Psoas muscle (tissue), 8 donors: ENCODE results near the gene SLCO6A1. TPM values are rescaled to one million over a fixed set of nuclear protein-coding genes. Genes with fewer than 3 reads are reported as not detected.

Experiments
- ATAC-seq, 4 donors: fragments of 200-7000 bp; cut with Tn5 transposase; one replicate each; pipeline ENCODE4 v1.9.1; 2020; ENCODE audit warnings: moderate library complexity in 3 of 4, mild to moderate bottlenecking in 2 of 4
- DNase-seq, 2 donors: peaks; one replicate each; pipeline ENCODE4 v3.0.0-alpha.2; 2020
- H3K27ac ChIP-seq: fragments of 200-600 bp; one replicate; pipeline ENCODE4 v1.8.0; 2022
- H3K27me3 ChIP-seq, 3 donors: fragments of 200-600 bp in 1 of 3; one replicate each; pipeline versions ENCODE4 v1.6.1 to v1.8.0; 2013 to 2022; ENCODE audit warnings: low read length in 2 of 3, mild to moderate bottlenecking in 2 of 3, moderate library complexity in 1 of 3; ENCODE audit not compliant: insufficient read depth in 3 of 3
- H3K36me3 ChIP-seq, 2 donors: fragments of 200-600 bp in 1 of 2; one replicate each; pipeline versions ENCODE4 v1.6.1 to v1.8.0; 2013 to 2022; ENCODE audit warnings: low read depth in 1 of 2, mild to moderate bottlenecking in 1 of 2, moderate library complexity in 1 of 2; ENCODE audit not compliant: insufficient read depth in 1 of 2
- H3K4me1 ChIP-seq: fragments of 200-600 bp; one replicate; pipeline ENCODE4 v1.8.0; 2022
- H3K4me3 ChIP-seq: fragments of 200-600 bp; one replicate; pipeline ENCODE4 v1.8.0; 2022; ENCODE audit warnings: mild to moderate bottlenecking
- H3K9me3 ChIP-seq: fragments of 200-600 bp; one replicate; pipeline ENCODE4 v1.8.0; 2022
- CTCF ChIP-seq: fragments of 200-600 bp; IDR thresholded peaks from one replicate; pipeline ENCODE4 v1.8.0; 2022; ENCODE audit warnings: antibody characterized with exemption
- WGBS, 3 donors: extraction: QIAGEN DNeasy Blood & Tissue Kit; methylation state at CpG; one replicate each; pipeline versions ENCODE4 v1.1.6 to v1.1.7; 2013; 5-methylcytosine and 5-hydroxymethylcytosine counted together
- intact Hi-C, 2 donors: fragments of 100-400 bp; cut with DNase I; formaldehyde crosslinking; loops; one replicate each; pipeline versions ENCODE4 v1.11.0 to v1.14.2; 2022
- polyA plus RNA-seq, 3 donors: library from polyadenylated mRNA; stranded (reverse); fragments of 200-250 nt; gene quantifications; one replicate each; pipeline ENCODE4 v1.2.3, GENCODE V29; 2013
- total RNA-seq, 4 donors: library from RNA; stranded (reverse); fragmentation: NEBNext Ultra II Directional in 2 of 4; extraction: Animal tissue kit (Norgen Biotek cat#: 25700) in 2 of 4; gene quantifications; one replicate each; pipeline versions ENCODE4 v1.2.1 to v1.2.4, GENCODE V29; 2021 to 2023
- donor health status: healthy with polysubstance abuse.
- donor health status: DM: no; HTN: no; CAD: no; lungs with moderate emphysema.
- donor health status: Bipolar disorder and iron deficiency.
- donor health status: healthy.
- donor health status: DM: yes; HTN: yes; CAD: no.
- donor health status: DM: no; HTN: no; CAD: no.
- donor health status: DM: no; HTN: no; CAD: no.
- donor health status: DM: yes; HTN: yes; CAD: no.

The SLCO6A1 gene
- total and polyA plus RNA-seq, 7 donors = not detected

GRCh38 chr5:102532123-102532522 is 33.3 kb upstream of the SLCO6A1 start:
- Histone ChIP-seq H3K9me3 (no peaks in the 10 kb centered on the region), H3K27ac (no peak overlapping the region), H3K36me3 (no peaks in the 10 kb centered on the region), H3K4me3 (no peak overlapping the region), H3K4me1 (no peaks in the 10 kb centered on the region), H3K27me3 (no peaks in the 10 kb centered on the region)
- no peak for TF ChIP-seq CTCF
- peak in 1 of 4 donors; percentile 42 for ATAC-seq
- 19 to 31% (median 29%) methylated on average over 4 of the region's 4 CpGs for WGBS, 3 donors
- peak; percentile 20 to 50 for DNase-seq
- intact Hi-C loops = no loop called here

DNA sequence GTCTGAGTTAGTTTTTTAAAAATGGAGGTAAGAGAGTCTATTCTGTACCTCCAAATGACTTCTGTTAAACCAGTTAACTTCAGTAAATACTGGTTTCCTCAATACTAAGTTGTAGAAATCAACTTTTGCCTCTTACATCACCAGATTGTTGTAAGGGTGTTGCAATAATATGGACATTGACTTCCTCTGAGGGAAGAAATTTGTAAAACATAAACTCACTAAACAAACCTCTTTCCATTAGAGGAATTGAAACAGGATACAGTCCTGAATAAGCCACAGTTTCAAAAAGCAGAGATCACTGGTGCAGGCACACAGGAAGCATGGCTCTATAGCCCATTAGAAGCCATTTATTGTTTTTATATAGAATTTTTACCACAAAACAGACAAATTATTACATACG is 32.7 kb upstream of the SLCO6A1 start:
- Histone ChIP-seq H3K4me3 (no peak overlapping the region), H3K4me1 (no peaks in the 10 kb centered on the region), H3K27ac (no peak overlapping the region), H3K9me3 (no peaks in the 10 kb centered on the region), H3K36me3 (no peaks in the 10 kb centered on the region), H3K27me3 (no peaks in the 10 kb centered on the region)
- WGBS, 3 donors = 88 to 94% (median 88%) methylated on average over 1 of the region's 1 CpG
- DNase-seq (no peak), ATAC-seq (peak in 1 of 4 donors; percentile 44)
- intact Hi-C loops = no loop called here
- no peak for TF ChIP-seq CTCF

- peaks cover 2% of the 10 kb centered on the region for H3K9me3 ChIP-seq
- no peaks in the 10 kb centered on the region for H3K27me3 ChIP-seq
- H3K27ac ChIP-seq = no peak overlapping the region
- no peaks in the 10 kb centered on the region for H3K36me3 ChIP-seq
- 59 to 69% (median 61%) methylated on average over 4 of the region's 4 CpGs for WGBS, 3 donors
- no peak overlapping the region for H3K4me3 ChIP-seq
- no peak for DNase-seq
- intact Hi-C loops = no loop called here
- no peak for ATAC-seq
- H3K4me1 ChIP-seq = no peaks in the 10 kb centered on the region
- TF ChIP-seq CTCF = no peak
Measured at GRCh38 chr5:102529447-102529846, 30.6 kb upstream of the SLCO6A1 start.

DNA sequence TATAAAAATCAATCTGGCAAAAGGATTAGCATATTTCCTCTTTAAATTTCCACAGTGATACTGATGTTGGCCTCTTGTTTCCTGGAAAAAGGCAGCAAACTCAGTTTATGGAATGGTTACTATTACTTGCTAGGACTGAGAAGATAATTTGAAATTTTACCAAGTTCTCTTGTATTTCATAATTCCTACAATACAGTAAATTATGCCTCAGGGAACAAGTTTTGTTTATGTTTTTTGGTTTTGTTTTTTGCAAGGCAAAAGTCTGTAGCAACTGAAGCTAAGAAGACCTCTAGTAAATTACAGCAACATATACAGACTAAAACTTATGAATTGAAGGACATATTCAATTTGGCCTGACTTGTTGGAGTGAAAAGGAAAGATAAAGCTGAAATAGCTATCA is 30.2 kb upstream of the SLCO6A1 start:
- H3K27ac ChIP-seq = no peak overlapping the region
- intact Hi-C loops = no loop called here
- TF ChIP-seq CTCF = no peak
- ATAC-seq (no peak), DNase-seq (no peak)
- H3K27me3 ChIP-seq = no peaks in the 10 kb centered on the region
- H3K9me3 ChIP-seq = peaks cover 4% of the 10 kb centered on the region
- H3K4me3 ChIP-seq = no peak overlapping the region
- H3K36me3 ChIP-seq = no peaks in the 10 kb centered on the region
- H3K4me1 ChIP-seq = no peaks in the 10 kb centered on the region

DNA sequence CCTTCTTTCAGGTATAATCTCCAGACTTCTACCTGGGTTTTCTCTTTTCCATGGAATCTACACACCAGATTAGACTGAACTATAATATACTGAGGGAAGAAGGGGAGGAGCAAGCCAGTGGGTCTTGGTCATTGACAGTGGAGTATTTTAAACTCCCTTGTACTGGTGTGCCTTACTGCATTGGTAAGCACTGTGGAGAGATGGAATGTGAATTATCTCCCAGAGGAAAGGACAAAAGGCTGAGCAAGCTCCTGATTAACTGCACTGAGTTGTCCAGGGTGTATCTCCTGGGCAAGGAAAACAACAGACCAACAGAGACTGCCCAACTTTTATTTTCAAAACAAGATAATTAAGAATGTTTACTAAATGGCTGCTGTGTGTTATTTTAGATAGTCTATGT is 29.8 kb upstream of the SLCO6A1 start:
- ATAC-seq (no peak), DNase-seq (no peak)
- Histone ChIP-seq H3K27me3 (no peaks in the 10 kb centered on the region), H3K9me3 (peaks cover 4% of the 10 kb centered on the region), H3K36me3 (no peaks in the 10 kb centered on the region), H3K27ac (no peak overlapping the region), H3K4me3 (no peak overlapping the region), H3K4me1 (no peaks in the 10 kb centered on the region)
- no peak for TF ChIP-seq CTCF
- intact Hi-C loops = no loop called here
